H9 (cell line): ENCODE measurements around the gene ADAMTS8. TPM values are rescaled to one million over a fixed set of nuclear protein-coding genes. Genes with fewer than 3 reads are reported as not detected.
A peak's percentile ranks its signal among the peaks of the same experiment; 100 is the strongest.

Source experiments
- DNase-seq: peaks from one replicate; pipeline ENCODE4 v3.0.0-alpha.2; 2017
- H2AFZ ChIP-seq: one replicate; pipeline ENCODE4 v1.6.1; 2013; ENCODE audit warnings: mild to moderate bottlenecking, low read length, control low read depth, moderate library complexity
- H2AK5ac ChIP-seq: 2 replicates; pipeline ENCODE4 v1.6.1; 2013; ENCODE audit warnings: low read length, control low read depth, mixed read lengths; ENCODE audit not compliant: insufficient read length
- H2BK120ac ChIP-seq: one replicate; pipeline ENCODE4 v1.6.1; 2013; ENCODE audit warnings: low read depth, mild to moderate bottlenecking, low read length, control low read depth, inconsistent platforms; ENCODE audit not compliant: poor library complexity, severe bottlenecking
- H2BK12ac ChIP-seq: 2 replicates; pipeline ENCODE4 v1.6.1; 2013; ENCODE audit warnings: low read length, control low read depth, mixed read lengths, low read depth; ENCODE audit not compliant: insufficient read length
- H2BK15ac ChIP-seq: 2 replicates; pipeline ENCODE4 v1.6.1; 2013; ENCODE audit warnings: low read depth, low read length, control low read depth
- H2BK20ac ChIP-seq: one replicate; pipeline ENCODE4 v1.6.1; 2013; ENCODE audit warnings: low read depth, mild to moderate bottlenecking, low read length, control low read depth, inconsistent platforms; ENCODE audit not compliant: poor library complexity, severe bottlenecking
- H2BK5ac ChIP-seq: 2 replicates; pipeline ENCODE4 v1.6.1; 2013; ENCODE audit warnings: low read length, control low read depth, mixed read lengths; ENCODE audit not compliant: insufficient read length
- H3K14ac ChIP-seq: 2 replicates; pipeline ENCODE4 v1.6.1; 2013; ENCODE audit warnings: low read length, control low read depth; ENCODE audit not compliant: insufficient read depth
- H3K18ac ChIP-seq: 2 replicates; pipeline ENCODE4 v1.6.1; 2013; ENCODE audit warnings: low read depth, mild to moderate bottlenecking, mixed read lengths, low read length, control low read depth; ENCODE audit not compliant: insufficient read length
- H3K23ac ChIP-seq: 2 replicates; pipeline ENCODE4 v1.6.1; 2013; ENCODE audit warnings: low read length, control low read depth, mixed read lengths, low read depth; ENCODE audit not compliant: insufficient read length
- H3K23me2 ChIP-seq: 2 replicates; pipeline ENCODE4 v1.6.1; 2013; ENCODE audit warnings: low read depth, mild to moderate bottlenecking, mixed read lengths, low read length, control low read depth; ENCODE audit not compliant: insufficient read length, poor library complexity, severe bottlenecking
- H3K27ac ChIP-seq: 2 replicates; pipeline ENCODE4 v1.5.1; 2013; ENCODE audit warnings: low read length, control low read depth, mixed read lengths, low read depth; ENCODE audit not compliant: insufficient read length
- H3K27me3 ChIP-seq: 2 replicates; pipeline ENCODE4 v1.6.1; 2013; ENCODE audit warnings: low read length, control low read depth, inconsistent platforms; ENCODE audit not compliant: insufficient read depth
- H3K4ac ChIP-seq: 2 replicates; pipeline ENCODE4 v1.6.1; 2013; ENCODE audit warnings: low read depth, mild to moderate bottlenecking, control low read depth, inconsistent platforms, low read length, moderate library complexity
- H3K4me1 ChIP-seq: 2 replicates; pipeline ENCODE4 v1.6.1; 2013; ENCODE audit warnings: low read length, control low read depth, inconsistent platforms; ENCODE audit not compliant: insufficient read depth
- H3K4me2 ChIP-seq: 2 replicates; pipeline ENCODE4 v1.6.1; 2013; ENCODE audit warnings: low read length, control low read depth, mixed read lengths; ENCODE audit not compliant: insufficient read length, insufficient read depth
- H3K56ac ChIP-seq: 2 replicates; pipeline ENCODE4 v1.6.1; 2013; ENCODE audit warnings: low read depth, mild to moderate bottlenecking, mixed read lengths, low read length, control low read depth; ENCODE audit not compliant: insufficient read length
- H3K79me1 ChIP-seq: 2 replicates; pipeline ENCODE4 v1.6.1; 2013; ENCODE audit warnings: low read depth, mild to moderate bottlenecking, moderate library complexity, low read length, control low read depth, inconsistent platforms; ENCODE audit not compliant: insufficient read depth, poor library complexity, severe bottlenecking
- H3K79me2 ChIP-seq: 2 replicates; pipeline ENCODE4 v1.6.1; 2013; ENCODE audit warnings: low read length, control low read depth, inconsistent platforms; ENCODE audit not compliant: insufficient read depth
- H3K9ac ChIP-seq: 2 replicates; pipeline ENCODE4 v1.6.1; 2013; ENCODE audit warnings: low read length, control low read depth, mixed read lengths; ENCODE audit not compliant: insufficient read length; ENCODE audit errors: extremely low read depth
- H3K9me3 ChIP-seq: one replicate; pipeline ENCODE4 v1.6.1; 2013; ENCODE audit warnings: low read depth, low read length, inconsistent platforms; ENCODE audit not compliant: control insufficient read depth
- H3T11ph ChIP-seq: one replicate; pipeline ENCODE4 v1.6.1; 2013; ENCODE audit warnings: mild to moderate bottlenecking, low read length, control low read depth, inconsistent platforms
- H4K20me1 ChIP-seq: one replicate; pipeline ENCODE4 v1.6.1; 2013; ENCODE audit not compliant: control insufficient read depth, insufficient read length, insufficient read depth
- H4K5ac ChIP-seq: 2 replicates; pipeline ENCODE4 v1.6.1; 2013; ENCODE audit warnings: low read depth, mild to moderate bottlenecking, mixed read lengths, low read length, control low read depth; ENCODE audit not compliant: insufficient read length
- H4K8ac ChIP-seq: replicated peaks from 2 replicates; pipeline ENCODE4 v1.6.1; 2013; ENCODE audit warnings: low read length, control low read depth, mixed read lengths, low read depth; ENCODE audit not compliant: insufficient read length
- H4K91ac ChIP-seq: 2 replicates; pipeline ENCODE4 v1.6.1; 2013; ENCODE audit warnings: low read depth, mild to moderate bottlenecking, moderate library complexity, mixed read lengths, low read length, control low read depth; ENCODE audit not compliant: insufficient read length
- H3K27ac Mint-ChIP-seq, 3 experiments: 2 replicates in 2 of 3; 3 replicates in 1 of 3; pipeline ENCODE4 v1.8.0; 2020 to 2021; ENCODE audit warnings: mixed read lengths in 3 of 3, mild to moderate bottlenecking in 1 of 3, moderate library complexity in 1 of 3
- H3K27me3 Mint-ChIP-seq: 2 replicates; pipeline ENCODE4 v1.8.0; 2021; ENCODE audit warnings: low read depth, mild to moderate bottlenecking, moderate library complexity, mixed read lengths
- H3K36me3 Mint-ChIP-seq, 3 experiments: 2 replicates in 2 of 3; 3 replicates in 1 of 3; pipeline ENCODE4 v1.8.0; 2020 to 2021; ENCODE audit warnings: low read depth in 3 of 3, mixed read lengths in 3 of 3; ENCODE audit not compliant: insufficient read depth in 1 of 3
- H3K4me1 Mint-ChIP-seq, 2 experiments: 2 replicates each; pipeline ENCODE4 v1.8.0; 2020; ENCODE audit warnings: mixed read lengths in 2 of 2
- H3K4me3 Mint-ChIP-seq, 2 experiments: 2 replicates in 1 of 2; 3 replicates in 1 of 2; pipeline ENCODE4 v1.8.0; 2020 to 2021; ENCODE audit warnings: mild to moderate bottlenecking in 2 of 2, mixed read lengths in 2 of 2, moderate library complexity in 1 of 2
- H3K9me3 Mint-ChIP-seq, 2 experiments: 2 replicates in 1 of 2; 3 replicates in 1 of 2; pipeline ENCODE4 v1.8.0; 2020; ENCODE audit warnings: mild to moderate bottlenecking in 2 of 2, mixed read lengths in 2 of 2, moderate library complexity in 1 of 2
- WGBS: extraction: QIAGEN DNeasy Blood & Tissue Kit; methylation state at CpG from one replicate; pipeline ENCODE4 v1.1.7; 2013; ENCODE audit warnings: missing lambda C conversion rate, low lambda C conversion rate, mixed read lengths; ENCODE audit not compliant: insufficient read length; ENCODE audit errors: extremely low coverage; 5-methylcytosine and 5-hydroxymethylcytosine counted together
- total RNA-seq: library from RNA; stranded (reverse); gene quantifications from 2 replicates; pipeline ENCODE4 v1.2.1, GENCODE V29; 2021
- TF ChIP-seq, protein P1 (sequence below): fragments of 200-600 bp; sonication (generic); conservative IDR thresholded peaks from 3 replicates; pipeline ENCODE4 v1.8.0; 2021; ENCODE audit warnings: antibody characterized with exemption, mild to moderate bottlenecking

Gene ADAMTS8
- total RNA-seq, 1 experiment from 2014 or later = 5.0 TPM

DNA sequence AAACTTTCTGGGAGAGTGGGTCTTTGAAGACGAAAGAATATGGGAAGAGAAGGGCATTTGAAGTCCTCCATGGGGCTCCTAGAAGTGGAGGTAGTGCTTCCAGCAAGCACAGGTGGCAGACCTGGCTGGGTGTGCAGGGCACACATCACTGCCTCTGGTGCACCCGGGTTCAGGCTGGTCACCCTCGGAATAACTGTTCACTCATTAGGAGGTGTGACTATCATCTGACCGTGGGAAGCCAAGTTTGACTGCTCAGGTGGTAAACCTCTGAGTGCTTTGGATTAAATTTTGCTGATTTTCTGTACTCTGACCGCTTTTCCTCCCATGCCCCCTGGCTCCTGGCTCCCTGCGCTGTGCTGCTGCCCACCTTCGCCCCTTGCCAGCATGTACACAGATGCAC is 31.1 kb upstream of the ADAMTS8 start:
- Mint-ChIP-seq H3K9me3 (no peaks in the 10 kb centered on the region), H3K27ac (peak overlapping the region in 1 of 3 experiments; percentile 55; a peak in 1 of 7 replicates)
- H3K27ac ChIP-seq = no peak overlapping the region

More for the DNA sequence above, 31.1 kb upstream of the ADAMTS8 start:
- Histone ChIP-seq H3K18ac (no peak overlapping the region), H3K27me3 (no peaks in the 10 kb centered on the region; the same call in 1 of the 2 replicates), H2BK15ac (no peak overlapping the region), H2BK5ac (no peak overlapping the region), H3K4me1 (no peaks in the 10 kb centered on the region), H3K79me2 (no peaks in the 10 kb centered on the region), H2BK20ac (no peak overlapping the region), H2AK5ac (no peak overlapping the region), H3K4ac (no peak overlapping the region), H3K14ac (no peak overlapping the region), H3K4me2 (no peak overlapping the region), H3K23ac (no peak overlapping the region), H4K8ac (no peak overlapping the region), H2AFZ (no peak overlapping the region), H4K91ac (no peak overlapping the region), H3K23me2 (no peaks in the 10 kb centered on the region), H4K20me1 (no peaks in the 10 kb centered on the region), H3K9ac (no peak overlapping the region), H4K5ac (no peak overlapping the region), H3K9me3 (no peaks in the 10 kb centered on the region), H3K79me1 (no peaks in the 10 kb centered on the region), H2BK12ac (no peak overlapping the region), H3K56ac (no peak overlapping the region), H3T11ph (no peak overlapping the region), H2BK120ac (no peak overlapping the region)
- DNase-seq = no peak
- TF ChIP-seq, protein P1, sequence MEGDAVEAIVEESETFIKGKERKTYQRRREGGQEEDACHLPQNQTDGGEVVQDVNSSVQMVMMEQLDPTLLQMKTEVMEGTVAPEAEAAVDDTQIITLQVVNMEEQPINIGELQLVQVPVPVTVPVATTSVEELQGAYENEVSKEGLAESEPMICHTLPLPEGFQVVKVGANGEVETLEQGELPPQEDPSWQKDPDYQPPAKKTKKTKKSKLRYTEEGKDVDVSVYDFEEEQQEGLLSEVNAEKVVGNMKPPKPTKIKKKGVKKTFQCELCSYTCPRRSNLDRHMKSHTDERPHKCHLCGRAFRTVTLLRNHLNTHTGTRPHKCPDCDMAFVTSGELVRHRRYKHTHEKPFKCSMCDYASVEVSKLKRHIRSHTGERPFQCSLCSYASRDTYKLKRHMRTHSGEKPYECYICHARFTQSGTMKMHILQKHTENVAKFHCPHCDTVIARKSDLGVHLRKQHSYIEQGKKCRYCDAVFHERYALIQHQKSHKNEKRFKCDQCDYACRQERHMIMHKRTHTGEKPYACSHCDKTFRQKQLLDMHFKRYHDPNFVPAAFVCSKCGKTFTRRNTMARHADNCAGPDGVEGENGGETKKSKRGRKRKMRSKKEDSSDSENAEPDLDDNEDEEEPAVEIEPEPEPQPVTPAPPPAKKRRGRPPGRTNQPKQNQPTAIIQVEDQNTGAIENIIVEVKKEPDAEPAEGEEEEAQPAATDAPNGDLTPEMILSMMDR = no peak
- Mint-ChIP-seq H3K27me3 (peaks cover 48% of the 10 kb centered on the region), H3K4me3 (no peak overlapping the region), H3K4me1 (no peaks in the 10 kb centered on the region), H3K36me3 (no peaks in the 10 kb centered on the region; a peak in 1 of 7 replicates)
- no CpG with 5 or more reads among the region's 7 CpGs for whole genome bisulfite sequencing
